H1 (cell line): ENCODE data around the gene SMIM38. TPM values are rescaled to one million over a fixed set of nuclear protein-coding genes. Genes with fewer than 3 reads are reported as not detected.

Experiments
- CTCF ChIA-PET: fragments of 300-600 bp; sonication (Branson Sonifier 250); formaldehyde crosslinking; loops from one replicate; lab custom pipeline; 2021; ENCODE audit not compliant: partially characterized antibody; lab: Charles Lee
- POLR2A ChIA-PET: fragments of 300-600 bp; sonication (Branson Sonifier 250); formaldehyde crosslinking; loops from one replicate; lab custom pipeline; 2021; ENCODE audit warnings: inconsistent platforms; ENCODE audit not compliant: partially characterized antibody; lab: Charles Lee
- DNase-seq, 2 experiments: peaks; one replicate each; pipeline versions ENCODE4 v3.0.0 to v3.0.0-alpha.2; 2010 to 2022; ENCODE audit warnings: low spot score in 2 of 2, low read depth in 1 of 2, mixed read lengths in 1 of 2
- FAIRE-seq: peaks from 2 replicates; lab custom pipeline; 2011; peaks lifted over from hg19 to GRCh38; lab: Jason Lieb, UNC
- H2AFZ ChIP-seq: 2 replicates; pipeline ENCODE4 v1.8.1; 2012; ENCODE audit warnings: low read length, inconsistent platforms
- H2AK5ac ChIP-seq: 2 replicates; pipeline ENCODE4 v1.6.1; 2013; ENCODE audit warnings: low read depth, low read length
- H2BK120ac ChIP-seq: replicated peaks from 2 replicates; pipeline ENCODE3; 2013; ENCODE audit warnings: low read depth, low read length, inconsistent platforms
- H2BK12ac ChIP-seq: 2 replicates; pipeline ENCODE4 v1.6.1; 2013; ENCODE audit warnings: low read depth, low read length
- H2BK15ac ChIP-seq: 2 replicates; pipeline ENCODE4 v1.6.1; 2013; ENCODE audit warnings: low read length
- H2BK20ac ChIP-seq: 2 replicates; pipeline ENCODE4 v1.6.1; 2013; ENCODE audit warnings: low read length
- H2BK5ac ChIP-seq: 2 replicates; pipeline ENCODE4 v1.6.1; 2013; ENCODE audit warnings: low read depth, low read length
- H3K14ac ChIP-seq: 2 replicates; pipeline ENCODE4 v1.6.1; 2013; ENCODE audit warnings: inconsistent platforms; ENCODE audit not compliant: insufficient read length
- H3K18ac ChIP-seq: 2 replicates; pipeline ENCODE4 v1.6.1; 2013; ENCODE audit warnings: low read length; ENCODE audit errors: extremely low read depth
- H3K23ac ChIP-seq: 2 replicates; pipeline ENCODE4 v1.6.1; 2013; ENCODE audit warnings: inconsistent platforms; ENCODE audit not compliant: insufficient read length
- H3K23me2 ChIP-seq: 2 replicates; pipeline ENCODE4 v1.6.1; 2013; ENCODE audit warnings: low read depth, low read length
- H3K27ac ChIP-seq: 2 replicates; pipeline ENCODE4 v1.6.1; 2011; ENCODE audit warnings: low read depth, low read length, inconsistent platforms
- H3K27me3 ChIP-seq, 4 experiments: replicated peaks in 1 of 4; 1 replicate in 1 of 4; 2 replicates in 3 of 4; pipeline versions ENCODE4 v1.6.1 to v1.8.1; 2011 to 2013; ENCODE audit warnings: low read length in 3 of 4, mild to moderate bottlenecking in 3 of 4, inconsistent platforms in 2 of 4, mixed read lengths in 2 of 4, moderate library complexity in 1 of 4; ENCODE audit not compliant: control insufficient read depth in 3 of 4, insufficient read depth in 3 of 4; ENCODE audit errors: extremely low read depth in 1 of 4
- H3K36me3 ChIP-seq, 4 experiments: 2 replicates each; pipeline versions ENCODE4 v1.6.1 to v1.8.1; 2011 to 2013; ENCODE audit warnings: mild to moderate bottlenecking in 4 of 4, low read length in 3 of 4, moderate library complexity in 2 of 4, control low read depth in 1 of 4, inconsistent platforms in 1 of 4; ENCODE audit not compliant: insufficient read depth in 4 of 4, control insufficient read depth in 2 of 4
- H3K4ac ChIP-seq: replicated peaks from 2 replicates; pipeline ENCODE3; 2013; ENCODE audit warnings: low read length, low read depth, mixed read lengths, inconsistent platforms; ENCODE audit not compliant: insufficient read length
- H3K4me1 ChIP-seq, 4 experiments: replicated peaks in 1 of 4; 1 replicate in 1 of 4; 2 replicates in 3 of 4; pipeline versions ENCODE4 v1.6.1 to v1.8.1; 2011 to 2013; ENCODE audit warnings: low read length in 3 of 4, inconsistent platforms in 2 of 4, mixed read lengths in 1 of 4; ENCODE audit not compliant: insufficient read depth in 4 of 4, control insufficient read depth in 3 of 4
- H3K4me2 ChIP-seq, 2 experiments: 2 replicates each; pipeline versions ENCODE4 v1.6.1 to v1.8.1; 2011 to 2013; ENCODE audit warnings: low read depth in 2 of 2, low read length in 2 of 2, control low read depth in 1 of 2, inconsistent platforms in 1 of 2, mild to moderate bottlenecking in 1 of 2; ENCODE audit not compliant: insufficient read depth in 1 of 2
- H3K4me3 ChIP-seq, 4 experiments: fragments of 200-600, 300-600 bp in 1 of 4; sonication (generic), shearing (Covaris generic), sonication (Bioruptor Twin) in 1 of 4; 2 replicates each; pipeline versions ENCODE4 v1.5.1 to v1.8.1; 2011 to 2016; ENCODE audit warnings: low read length in 4 of 4, low read depth in 3 of 4, control low read depth in 2 of 4, inconsistent platforms in 2 of 4, mild to moderate bottlenecking in 2 of 4, mixed read lengths in 1 of 4, moderate library complexity in 1 of 4; ENCODE audit not compliant: insufficient read depth in 2 of 4; ENCODE audit errors: extremely low read depth in 1 of 4
- H3K56ac ChIP-seq: replicated peaks from 2 replicates; pipeline ENCODE3; 2013; ENCODE audit warnings: low read depth, mild to moderate bottlenecking, mixed read lengths, low read length, inconsistent platforms; ENCODE audit not compliant: insufficient read length
- H3K79me1 ChIP-seq: 2 replicates; pipeline ENCODE4 v1.6.1; 2013; ENCODE audit warnings: low read depth, low read length, control low read depth
- H3K79me2 ChIP-seq, 2 experiments: 2 replicates each; pipeline versions ENCODE4 v1.6.1 to v1.8.1; 2012 to 2013; ENCODE audit warnings: low read length in 2 of 2, mild to moderate bottlenecking in 2 of 2, inconsistent platforms in 1 of 2; ENCODE audit not compliant: insufficient read depth in 2 of 2, control insufficient read depth in 1 of 2
- H3K9ac ChIP-seq, 4 experiments: replicated peaks in 1 of 4; 1 replicate in 1 of 4; 2 replicates in 3 of 4; pipeline versions ENCODE4 v1.6.1 to v1.8.1; 2011 to 2013; ENCODE audit warnings: low read depth in 3 of 4, low read length in 3 of 4, control low read depth in 2 of 4, mild to moderate bottlenecking in 2 of 4, moderate library complexity in 2 of 4, inconsistent platforms in 1 of 4; ENCODE audit errors: extremely low read depth in 1 of 4
- H3K9me3 ChIP-seq, 2 experiments: 2 replicates each; pipeline versions ENCODE4 v1.6.1 to v1.8.1; 2012 to 2013; ENCODE audit warnings: mild to moderate bottlenecking in 2 of 2, moderate library complexity in 2 of 2, control low read depth in 1 of 2, inconsistent platforms in 1 of 2, low read depth in 1 of 2, low read length in 1 of 2, mixed read lengths in 1 of 2; ENCODE audit not compliant: insufficient read depth in 2 of 2
- H4K20me1 ChIP-seq, 2 experiments: replicated peaks in 1 of 2; 2 replicates each; pipeline versions ENCODE3 to v1.8.1; 2011 to 2013; ENCODE audit warnings: inconsistent platforms in 2 of 2, low read length in 2 of 2, mild to moderate bottlenecking in 1 of 2; ENCODE audit not compliant: insufficient read depth in 2 of 2, control insufficient read depth in 1 of 2
- H4K5ac ChIP-seq: 2 replicates; pipeline ENCODE4 v1.6.1; 2013; ENCODE audit warnings: low read length, low read depth, mixed read lengths, inconsistent platforms; ENCODE audit not compliant: insufficient read length
- H4K8ac ChIP-seq: 2 replicates; pipeline ENCODE4 v1.8.0; 2013; ENCODE audit warnings: mild to moderate bottlenecking, moderate library complexity, low read length, inconsistent platforms; ENCODE audit not compliant: insufficient read depth; ENCODE audit errors: extremely low read depth
- H4K91ac ChIP-seq: replicated peaks from 2 replicates; pipeline ENCODE3; 2013; ENCODE audit warnings: low read length, mixed read lengths, inconsistent platforms; ENCODE audit not compliant: insufficient read length
- ATF2 ChIP-seq: IDR thresholded peaks from 2 replicates; pipeline ENCODE4 v1.6.1; 2012; ENCODE audit warnings: low read length, inconsistent platforms
- RAD21 ChIP-seq, 2 experiments: IDR thresholded peaks in 1 of 2; conservative IDR thresholded peaks in 1 of 2; 2 replicates each; pipeline ENCODE4 v1.6.1; 2011; ENCODE audit warnings: low read depth in 2 of 2, low read length in 2 of 2, improper control_type of control experiment in 1 of 2, inconsistent platforms in 1 of 2, mild to moderate bottlenecking in 1 of 2, moderate library complexity in 1 of 2
- RXRA ChIP-seq: IDR thresholded peaks from 2 replicates; pipeline ENCODE4 v1.6.1; 2011; ENCODE audit warnings: low read depth, mild to moderate bottlenecking, low read length, moderate library complexity; ENCODE audit not compliant: insufficient read depth
- SUZ12 ChIP-seq: fragments of 200-600 bp; sonication (generic); IDR thresholded peaks from 2 replicates; pipeline ENCODE4 v1.6.1; 2012; ENCODE audit warnings: mild to moderate bottlenecking, inconsistent platforms, low read length, moderate library complexity, mixed read lengths
- TAF7 ChIP-seq: optimal IDR thresholded peaks from 2 replicates; pipeline ENCODE3; 2011; ENCODE audit warnings: low read depth, mild to moderate bottlenecking, inconsistent platforms, low read length, moderate library complexity, borderline replicate concordance
- TEAD4 ChIP-seq: IDR thresholded peaks from 2 replicates; pipeline ENCODE4 v1.6.1; 2012; ENCODE audit warnings: low read depth, low read length, inconsistent platforms, mixed read lengths
- ZNF274 ChIP-seq: IDR thresholded peaks from 2 replicates; pipeline ENCODE4 v1.7.0; 2012; ENCODE audit warnings: low read length, borderline replicate concordance; ENCODE audit errors: extremely low read depth
- WGBS, 2 experiments: shearing (Covaris generic) in 1 of 2; methylation state at CpG; one replicate each; pipeline versions ENCODE4 v1.1.6 to v1.1.7; 2013 to 2015; ENCODE audit warnings: low lambda C conversion rate in 2 of 2, mixed read lengths in 2 of 2, inconsistent platforms in 1 of 2, low coverage in 1 of 2, missing lambda C conversion rate in 1 of 2; ENCODE audit not compliant: insufficient replicate concordance in 2 of 2, insufficient coverage in 1 of 2, insufficient read length in 1 of 2; ENCODE audit errors: extremely low coverage in 1 of 2, missing lambda C conversion rate in 1 of 2; 5-methylcytosine and 5-hydroxymethylcytosine counted together
- long read RNA-seq, 2 experiments: library from RNA in 1 of 2; library from capped mRNA in 1 of 2; stranded (forward); transcript quantifications; one replicate each; pipeline ENCODE4 v2.0.0, GENCODE V29; 2021; ENCODE audit warnings: inconsistent platforms in 1 of 2
- polyA minus RNA-seq, 3 experiments: library from RNA; depleted of rRNA, polyadenylated mRNA; stranded (reverse); fragments of >200 nt; gene quantifications; 1 replicate in 2 of 3; 2 replicates in 1 of 3; pipeline ENCODE4 v1.2.3, GENCODE V29; 2011
- polyA plus RNA-seq, 7 experiments: library from polyadenylated mRNA; depleted of rRNA in 3 of 7; stranded (reverse) in 5 of 7; unstranded in 2 of 7; fragments of >200 nt in 5 of 7; fragments of 200-250 nt in 2 of 7; gene quantifications; 1 replicate in 5 of 7; 2 replicates in 1 of 7; 4 replicates in 1 of 7; pipeline versions ENCODE4 v1.2.1 to v1.2.3, GENCODE V29; 2011 to 2013; ENCODE audit warnings: missing spikeins in 2 of 7, mixed read lengths in 2 of 7
- total RNA-seq: library from RNA; stranded (reverse); fragmentation: NEBNext Ultra II Directional; extraction: Animal tissue kit (Norgen Biotek cat#: 25700); gene quantifications from 2 replicates; pipeline ENCODE4 v1.2.1, GENCODE V29; 2021

SMIM38 gene
- total RNA-seq: 0.15 and 0.20 TPM in 2 replicates
- polyA plus RNA-seq (2011; rRNA removed): 0.17 TPM in 2 replicates
- 0.13 TPM for polyA plus RNA-seq (2011; cell fraction: cytosol; rRNA removed)
- 1.6 TPM for polyA plus RNA-seq (2011; cell fraction: nucleus; rRNA removed)
- 0.26 to 0.81 TPM (median 0.35 TPM) in 4 replicates for polyA plus RNA-seq (2012, experiment 1 of 2)
- not detected for polyA plus RNA-seq (2012, experiment 2 of 2)
- 0.04 TPM for polyA plus RNA-seq (2013, experiment 1 of 2)
- polyA plus RNA-seq (2013, experiment 2 of 2): 0.07 TPM
- 0.38 and 0.44 TPM in 2 replicates for polyA minus RNA-seq (2011; rRNA and poly(A)+ RNA removed)
- polyA minus RNA-seq (2011; cell fraction: cytosol; rRNA and poly(A)+ RNA removed): 0.51 TPM
- 0.60 TPM for polyA minus RNA-seq (2011; cell fraction: nucleus; rRNA and poly(A)+ RNA removed)
- long read RNA-seq, experiment 1: 0 reads
- long read RNA-seq, experiment 2: 0 reads

DNA sequence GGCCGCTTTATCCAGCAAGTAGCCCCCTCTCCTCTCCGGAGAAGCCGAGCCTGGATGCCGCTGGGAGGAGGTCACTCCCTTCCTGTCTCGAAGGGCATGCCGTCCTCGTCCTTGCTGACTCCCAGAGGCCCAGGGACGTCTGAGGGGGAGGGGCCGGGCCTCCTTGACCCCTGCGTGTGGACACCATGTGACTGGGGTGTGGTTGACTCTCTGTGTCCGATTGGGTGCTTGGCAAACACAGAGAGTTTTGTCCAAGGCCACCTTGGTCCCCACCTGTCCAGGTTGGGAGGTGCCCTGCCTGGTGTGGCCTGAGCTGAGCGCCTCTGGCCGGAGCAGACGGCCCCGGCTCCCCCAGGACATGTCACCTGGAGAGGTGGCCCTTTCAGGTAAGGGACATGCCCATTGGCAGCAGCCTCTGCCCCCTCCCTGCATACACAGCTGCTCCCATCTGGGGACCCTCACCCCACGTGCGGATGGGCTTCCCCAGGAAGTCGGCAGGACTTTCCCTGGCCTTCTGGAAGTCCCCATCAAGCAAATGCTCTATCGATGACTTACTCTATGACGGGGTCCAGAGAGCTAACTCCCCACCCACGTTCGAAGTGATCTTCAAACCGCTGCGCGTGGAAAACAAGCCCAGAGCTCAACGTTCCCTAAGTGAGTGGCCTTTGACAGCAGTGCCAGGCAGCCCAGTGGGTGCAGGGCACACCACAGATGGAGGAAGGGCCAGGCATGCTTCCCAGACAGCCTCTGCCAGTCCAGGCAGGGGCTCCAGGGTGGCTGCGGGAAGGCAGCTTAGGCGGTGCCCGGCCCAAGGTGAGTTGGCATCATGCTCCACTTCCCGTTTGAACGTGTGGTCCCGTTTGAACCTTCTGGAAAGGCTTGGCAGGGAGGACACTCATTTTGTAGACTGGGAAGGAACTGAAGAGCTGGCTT, at the start of gene SMIM38:
Gene SMIM38 (plus strand): TSS at position 634 of the 933 bp plus-strand sequence. CDS start 1,912 bp downstream, outside the sequence.
- Histone ChIP-seq H2AFZ (no peak within 1 kb of the TSS), H3K9me3 (no peaks in the 10 kb centered on the region), H3K56ac (no peak within 1 kb of the TSS), H4K8ac (peak within 1 kb of the TSS; percentile 3; the same call in 1 of the 2 replicates), H2BK20ac (no peak within 1 kb of the TSS), H2AK5ac (no peak within 1 kb of the TSS), H4K5ac (no peak within 1 kb of the TSS), H4K20me1 (no peaks in the 10 kb centered on the region), H3K14ac (no peak within 1 kb of the TSS), H3K79me1 (no peaks in the 10 kb centered on the region), H2BK120ac (no peak within 1 kb of the TSS), H3K27ac (no peak within 1 kb of the TSS), H3K36me3 (no peaks in the 10 kb centered on the region), H3K79me2 (no peaks in the 10 kb centered on the region), H3K23ac (no peak within 1 kb of the TSS), H3K4me3 (no peak within 1 kb of the TSS), H3K23me2 (no peaks in the 10 kb centered on the region), H3K4me2 (no peak within 1 kb of the TSS), H3K4ac (no peak within 1 kb of the TSS), H3K27me3 (no peaks in the 10 kb centered on the region), H3K9ac (no peak within 1 kb of the TSS), H2BK12ac (0 out of 2 replicates have a peak within 1 kb of the TSS, but pooled peaks have one; percentile 50), H2BK15ac (peak within 1 kb of the TSS; percentile 72; the same call in 1 of the 2 replicates), H2BK5ac (no peak within 1 kb of the TSS), H3K4me1 (peaks cover 0 to 10% (median 5%) of the 10 kb centered on the region in 4 experiments), H3K18ac (peak within 1 kb of the TSS; percentile 48; the same call in 1 of the 2 replicates), H4K91ac (no peak within 1 kb of the TSS)
- ChIA-PET CTCF (interaction anchor here (0.6 to 4.4 kb wide), 9 partner anchors 18 to 584 kb away, joined by 3 to 25 read pairs (median 4); no protein-coding TSS in a partner anchor), POLR2A (no interaction called here)
- DNase-seq: no peak
- WGBS, 2 experiments: 88% methylated on average over 28 of the region's 32 CpGs; no CpG with 5 or more reads in 1 of the 2 experiments
- no peak for FAIRE-seq
- TF ChIP-seq TEAD4 (no peak), RAD21 (IDR thresholded peaks at IDR 0.05 in 1 of 2, conservative IDR thresholded peaks at IDR 0.05 in 1 of 2; ENCODE audit: low read depth in 2 of 2, low read length in 2 of 2) (no peak), TAF7 (no peak), ZNF274 (no peak), RXRA (no peak), ATF2 (no peak), SUZ12 (no peak)
